ENCODE results near the gene ADAMTSL1. TPM values are rescaled to one million over a fixed set of nuclear protein-coding genes. Genes with fewer than 3 reads are reported as not detected.

The ADAMTSL1 gene
- total RNA-seq, 1 experiment from 2014 or later, result 1.2 TPM

DNA sequence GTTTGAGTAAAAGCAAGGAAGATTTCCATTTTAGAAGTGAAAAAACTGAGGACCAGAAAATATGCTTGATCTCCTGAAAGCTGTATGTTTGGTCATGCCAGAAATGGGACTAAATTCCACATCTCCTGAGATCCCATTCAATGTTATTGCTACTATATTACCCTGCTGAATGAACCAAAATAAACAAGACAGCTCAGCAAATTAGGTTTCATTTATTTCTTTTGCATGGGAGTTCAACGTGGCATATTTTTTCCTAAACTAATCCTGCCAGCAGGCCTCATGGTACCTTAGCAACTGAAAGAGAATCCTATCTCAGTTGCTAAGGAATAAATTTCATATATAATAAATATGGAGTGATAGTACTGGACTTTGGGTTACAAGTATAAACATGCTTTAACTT lies 101.7 kb downstream of the ADAMTSL1 start:
- H3K23me2 ChIP-seq (ENCODE audit: insufficient read length, low read depth, low read length, poor library complexity, severe bottlenecking), result no peaks in the 10 kb centered on the region
- no peak overlapping the region for H3K23ac ChIP-seq (ENCODE audit: insufficient read length, low read depth, low read length)
- H3K79me2 ChIP-seq (ENCODE audit: insufficient read depth, low read length), result no peaks in the 10 kb centered on the region
- H2AK5ac ChIP-seq (ENCODE audit: insufficient read length, low read length), result no peak overlapping the region
- H2BK120ac ChIP-seq (ENCODE audit: low read depth, low read length, poor library complexity, severe bottlenecking), result no peak overlapping the region
- no CpG with 5 or more reads among the region's 1 CpG for WGBS (ENCODE audit: extremely low coverage, insufficient read length, low lambda C conversion rate)
- no peak overlapping the region for H4K8ac ChIP-seq (replicated peaks; ENCODE audit: insufficient read length, low read depth, low read length)
- H4K20me1 ChIP-seq (ENCODE audit: control insufficient read depth, insufficient read depth, insufficient read length), result no peaks in the 10 kb centered on the region
- H3K27me3 ChIP-seq (ENCODE audit: insufficient read depth, low read length), result no peaks in the 10 kb centered on the region
- no peaks in the 10 kb centered on the region for H3K4me1 ChIP-seq (ENCODE audit: insufficient read depth, low read length)
- TF ChIP-seq, protein P1, sequence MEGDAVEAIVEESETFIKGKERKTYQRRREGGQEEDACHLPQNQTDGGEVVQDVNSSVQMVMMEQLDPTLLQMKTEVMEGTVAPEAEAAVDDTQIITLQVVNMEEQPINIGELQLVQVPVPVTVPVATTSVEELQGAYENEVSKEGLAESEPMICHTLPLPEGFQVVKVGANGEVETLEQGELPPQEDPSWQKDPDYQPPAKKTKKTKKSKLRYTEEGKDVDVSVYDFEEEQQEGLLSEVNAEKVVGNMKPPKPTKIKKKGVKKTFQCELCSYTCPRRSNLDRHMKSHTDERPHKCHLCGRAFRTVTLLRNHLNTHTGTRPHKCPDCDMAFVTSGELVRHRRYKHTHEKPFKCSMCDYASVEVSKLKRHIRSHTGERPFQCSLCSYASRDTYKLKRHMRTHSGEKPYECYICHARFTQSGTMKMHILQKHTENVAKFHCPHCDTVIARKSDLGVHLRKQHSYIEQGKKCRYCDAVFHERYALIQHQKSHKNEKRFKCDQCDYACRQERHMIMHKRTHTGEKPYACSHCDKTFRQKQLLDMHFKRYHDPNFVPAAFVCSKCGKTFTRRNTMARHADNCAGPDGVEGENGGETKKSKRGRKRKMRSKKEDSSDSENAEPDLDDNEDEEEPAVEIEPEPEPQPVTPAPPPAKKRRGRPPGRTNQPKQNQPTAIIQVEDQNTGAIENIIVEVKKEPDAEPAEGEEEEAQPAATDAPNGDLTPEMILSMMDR (conservative IDR thresholded peaks at IDR 0.05), result no peak
- H3K4me3 Mint-ChIP-seq, result no peak overlapping the region
- H3K9ac ChIP-seq (ENCODE audit: extremely low read depth, insufficient read length, low read length), result no peak overlapping the region
- H3K36me3 Mint-ChIP-seq (ENCODE audit: insufficient read depth in 1 of 3, low read depth in 3 of 3), result no peaks in the 10 kb centered on the region
- no peak for DNase-seq
- H2AFZ ChIP-seq (ENCODE audit: low read length), result no peak overlapping the region
- no peak overlapping the region for H4K91ac ChIP-seq (ENCODE audit: insufficient read length, low read depth, low read length)
- no peak overlapping the region for H2BK20ac ChIP-seq (ENCODE audit: low read depth, low read length, poor library complexity, severe bottlenecking)
- H3K27ac Mint-ChIP-seq, result no peak overlapping the region
- H2BK5ac ChIP-seq (ENCODE audit: insufficient read length, low read length), result no peak overlapping the region
- no peak overlapping the region for H3K14ac ChIP-seq (ENCODE audit: insufficient read depth, low read length)
- H3T11ph ChIP-seq (ENCODE audit: low read length), result no peak overlapping the region
- H2BK12ac ChIP-seq (ENCODE audit: insufficient read length, low read depth, low read length), result no peak overlapping the region
- H3K9me3 Mint-ChIP-seq, result no peaks in the 10 kb centered on the region
- H3K27me3 Mint-ChIP-seq (ENCODE audit: low read depth), result no peaks in the 10 kb centered on the region
- H3K9me3 ChIP-seq (ENCODE audit: control insufficient read depth, low read depth, low read length), result no peaks in the 10 kb centered on the region
- no peak overlapping the region for H3K56ac ChIP-seq (ENCODE audit: insufficient read length, low read depth, low read length)
- H3K18ac ChIP-seq (ENCODE audit: insufficient read length, low read depth, low read length), result no peak overlapping the region
- H3K79me1 ChIP-seq (ENCODE audit: insufficient read depth, low read depth, low read length, poor library complexity, severe bottlenecking), result no peaks in the 10 kb centered on the region
- no peak overlapping the region for H4K5ac ChIP-seq (ENCODE audit: insufficient read length, low read depth, low read length)
- H3K4me2 ChIP-seq (ENCODE audit: insufficient read depth, insufficient read length, low read length), result no peak overlapping the region
- H3K4ac ChIP-seq (ENCODE audit: low read depth, low read length), result no peak overlapping the region
- no peak overlapping the region for H2BK15ac ChIP-seq (ENCODE audit: low read depth, low read length)
- no peaks in the 10 kb centered on the region for H3K4me1 Mint-ChIP-seq
- H3K27ac ChIP-seq (ENCODE audit: insufficient read length, low read depth, low read length), result no peak overlapping the region

Data from H9 (cell line).